ENCODE data around the gene PDGFRB. TPM values are rescaled to one million over a fixed set of nuclear protein-coding genes. Genes with fewer than 3 reads are reported as not detected.

PDGFRB gene
- polyA plus RNA-seq, 1 experiment: 118 TPM

DNA sequence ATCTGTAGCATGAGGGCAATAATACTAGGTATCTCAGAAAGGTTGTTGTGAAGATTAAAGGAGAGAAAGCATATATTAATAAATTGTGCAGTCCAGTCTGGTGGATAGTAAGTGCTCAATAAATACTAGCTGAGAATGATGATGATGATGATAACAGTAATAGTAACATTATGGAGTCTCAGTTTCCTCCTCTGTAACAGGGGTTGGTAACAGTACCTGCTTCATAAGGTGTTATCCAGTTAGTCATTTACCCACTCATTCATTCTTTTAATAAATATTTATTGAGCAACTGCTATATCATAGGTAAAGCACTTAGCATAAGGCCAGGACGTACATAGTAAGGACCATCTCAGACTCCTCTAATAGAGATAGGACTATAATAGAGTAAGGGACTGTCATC lies 41.8 kb upstream of the PDGFRB start:
- no peak overlapping the region for H3K27ac ChIP-seq (ENCODE audit: low read depth, low read length)
- TF ChIP-seq, protein P1, sequence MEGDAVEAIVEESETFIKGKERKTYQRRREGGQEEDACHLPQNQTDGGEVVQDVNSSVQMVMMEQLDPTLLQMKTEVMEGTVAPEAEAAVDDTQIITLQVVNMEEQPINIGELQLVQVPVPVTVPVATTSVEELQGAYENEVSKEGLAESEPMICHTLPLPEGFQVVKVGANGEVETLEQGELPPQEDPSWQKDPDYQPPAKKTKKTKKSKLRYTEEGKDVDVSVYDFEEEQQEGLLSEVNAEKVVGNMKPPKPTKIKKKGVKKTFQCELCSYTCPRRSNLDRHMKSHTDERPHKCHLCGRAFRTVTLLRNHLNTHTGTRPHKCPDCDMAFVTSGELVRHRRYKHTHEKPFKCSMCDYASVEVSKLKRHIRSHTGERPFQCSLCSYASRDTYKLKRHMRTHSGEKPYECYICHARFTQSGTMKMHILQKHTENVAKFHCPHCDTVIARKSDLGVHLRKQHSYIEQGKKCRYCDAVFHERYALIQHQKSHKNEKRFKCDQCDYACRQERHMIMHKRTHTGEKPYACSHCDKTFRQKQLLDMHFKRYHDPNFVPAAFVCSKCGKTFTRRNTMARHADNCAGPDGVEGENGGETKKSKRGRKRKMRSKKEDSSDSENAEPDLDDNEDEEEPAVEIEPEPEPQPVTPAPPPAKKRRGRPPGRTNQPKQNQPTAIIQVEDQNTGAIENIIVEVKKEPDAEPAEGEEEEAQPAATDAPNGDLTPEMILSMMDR (IDR thresholded peaks at IDR 0.05; ENCODE audit: low read depth, low read length): no peak
- POLR2A ChIA-PET: no interaction called here
- peaks cover 4% of the 10 kb centered on the region; the same call in 1 of the 2 replicates for H3K9me3 ChIP-seq (ENCODE audit: control insufficient read depth, insufficient read depth, low read length)
- DNase-seq (ENCODE audit: low read depth, low spot score): no peak
- H3K27me3 ChIP-seq (ENCODE audit: control insufficient read depth, insufficient read depth, low read length): peaks cover 39% of the 10 kb centered on the region
- CTCF ChIA-PET: no interaction called here
- H3K4me3 ChIP-seq (ENCODE audit: low read depth, low read length): no peak overlapping the region

DNA sequence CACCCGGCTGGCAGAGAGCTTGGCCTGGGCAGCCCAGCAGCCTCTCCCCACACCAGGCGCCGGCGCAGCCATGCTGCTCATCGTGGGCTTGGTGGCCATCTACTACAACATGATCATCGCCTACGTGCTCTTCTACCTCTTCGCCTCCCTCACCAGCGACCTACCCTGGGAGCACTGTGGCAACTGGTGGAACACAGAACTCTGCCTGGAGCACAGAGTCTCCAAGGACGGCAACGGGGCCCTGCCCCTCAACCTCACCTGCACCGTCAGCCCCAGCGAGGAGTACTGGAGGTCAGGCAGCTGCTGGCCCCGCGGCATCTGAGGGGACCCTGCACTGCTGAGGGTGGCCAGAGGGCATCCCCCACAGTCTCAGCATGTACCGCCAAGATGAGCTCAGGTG lies 41.3 kb upstream of the PDGFRB start:
- no peak overlapping the region for H3K27ac ChIP-seq (ENCODE audit: low read depth, low read length)
- peaks cover 44% of the 10 kb centered on the region for H3K27me3 ChIP-seq (ENCODE audit: control insufficient read depth, insufficient read depth, low read length)
- no peak overlapping the region for H3K4me3 ChIP-seq (ENCODE audit: low read depth, low read length)
- DNase-seq (ENCODE audit: low read depth, low spot score): no peak
- ChIA-PET CTCF (no interaction called here), POLR2A (no interaction called here)
- H3K9me3 ChIP-seq (ENCODE audit: control insufficient read depth, insufficient read depth, low read length): peaks cover 4% of the 10 kb centered on the region; the same call in 1 of the 2 replicates
- TF ChIP-seq, protein P1 (IDR thresholded peaks at IDR 0.05; ENCODE audit: low read depth, low read length): no peak

DNA sequence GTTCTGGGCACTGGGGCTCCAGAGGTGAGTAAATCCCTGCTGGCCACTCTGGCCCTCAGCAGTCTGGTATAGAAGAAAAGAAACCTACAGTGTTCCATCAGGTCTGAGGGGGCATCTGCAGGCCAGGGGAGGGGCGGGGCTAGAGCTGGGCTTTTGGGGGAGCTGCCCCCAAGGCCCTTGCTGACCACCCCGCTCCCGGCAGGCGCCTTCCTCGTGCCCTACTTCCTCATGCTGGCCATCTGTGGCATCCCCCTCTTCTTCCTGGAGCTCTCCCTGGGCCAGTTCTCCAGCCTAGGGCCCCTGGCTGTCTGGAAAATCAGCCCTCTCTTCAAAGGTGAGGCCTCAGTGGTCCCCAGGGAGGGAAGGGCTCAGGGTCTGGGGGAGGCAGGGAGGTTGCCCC lies 40.9 kb upstream of the PDGFRB start:
- DNase-seq (ENCODE audit: low read depth, low spot score): no peak
- Histone ChIP-seq H3K9me3 (ENCODE audit: control insufficient read depth, insufficient read depth, low read length) (peaks cover 4% of the 10 kb centered on the region; the same call in 1 of the 2 replicates), H3K27me3 (ENCODE audit: control insufficient read depth, insufficient read depth, low read length) (peaks cover 47% of the 10 kb centered on the region), H3K27ac (ENCODE audit: low read depth, low read length) (no peak overlapping the region), H3K4me3 (ENCODE audit: low read depth, low read length) (no peak overlapping the region)
- TF ChIP-seq, protein P1 (IDR thresholded peaks at IDR 0.05; ENCODE audit: low read depth, low read length): no peak
- ChIA-PET CTCF (no interaction called here), POLR2A (no interaction called here)

DNA sequence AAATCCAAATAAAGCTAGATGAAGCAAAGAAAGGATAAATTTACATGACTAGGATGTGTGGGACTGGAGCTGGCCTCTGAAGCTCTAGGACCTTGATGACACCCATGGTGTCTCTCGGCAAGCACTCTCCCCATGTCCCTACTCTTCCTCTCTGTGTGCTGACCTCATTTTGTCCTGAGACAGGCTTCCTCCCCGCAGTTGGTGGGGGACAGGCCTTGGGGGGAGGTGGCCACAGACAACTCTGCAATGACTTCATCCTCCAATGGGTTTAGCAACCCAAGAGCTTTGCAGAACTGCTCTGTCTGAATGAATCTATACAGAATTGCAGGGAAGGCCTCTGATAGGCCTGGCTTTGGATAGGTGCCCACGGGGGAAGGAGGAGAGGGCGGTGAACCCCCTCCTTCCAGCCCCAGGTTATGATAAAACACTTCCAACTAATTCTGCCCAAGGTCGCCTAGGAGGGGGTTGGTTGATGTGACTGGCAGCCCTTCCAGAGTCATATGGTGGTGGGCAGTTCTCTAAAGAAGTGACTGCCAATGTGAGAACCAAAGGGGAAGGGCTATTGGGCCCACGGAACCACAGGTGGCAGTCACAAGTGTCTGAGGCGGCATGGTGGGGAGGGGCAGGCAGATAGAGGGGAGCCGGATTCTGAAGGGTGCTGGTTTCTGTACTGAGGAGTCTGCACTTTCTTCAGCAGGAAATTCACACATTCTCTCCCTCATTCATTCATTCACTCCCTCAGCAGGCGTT lies 40.3 kb upstream of the PDGFRB start:
- CTCF ChIA-PET: interaction anchor here (1.2 kb wide), 1 partner anchor 23 kb away, joined by 3 read pairs; no protein-coding TSS in a partner anchor
- no peak for DNase-seq (ENCODE audit: low read depth, low spot score)
- Histone ChIP-seq H3K27me3 (ENCODE audit: control insufficient read depth, insufficient read depth, low read length) (peaks cover 50% of the 10 kb centered on the region), H3K27ac (ENCODE audit: low read depth, low read length) (no peak overlapping the region), H3K4me3 (ENCODE audit: low read depth, low read length) (no peak overlapping the region), H3K9me3 (ENCODE audit: control insufficient read depth, insufficient read depth, low read length) (peaks cover 4% of the 10 kb centered on the region; the same call in 1 of the 2 replicates)
- POLR2A ChIA-PET: interaction anchor here (1.3 kb wide), 1 partner anchor 19 kb away, joined by 4 read pairs; no protein-coding TSS in a partner anchor
- TF ChIP-seq, protein P1 (IDR thresholded peaks at IDR 0.05; ENCODE audit: low read depth, low read length): no peak

DNA sequence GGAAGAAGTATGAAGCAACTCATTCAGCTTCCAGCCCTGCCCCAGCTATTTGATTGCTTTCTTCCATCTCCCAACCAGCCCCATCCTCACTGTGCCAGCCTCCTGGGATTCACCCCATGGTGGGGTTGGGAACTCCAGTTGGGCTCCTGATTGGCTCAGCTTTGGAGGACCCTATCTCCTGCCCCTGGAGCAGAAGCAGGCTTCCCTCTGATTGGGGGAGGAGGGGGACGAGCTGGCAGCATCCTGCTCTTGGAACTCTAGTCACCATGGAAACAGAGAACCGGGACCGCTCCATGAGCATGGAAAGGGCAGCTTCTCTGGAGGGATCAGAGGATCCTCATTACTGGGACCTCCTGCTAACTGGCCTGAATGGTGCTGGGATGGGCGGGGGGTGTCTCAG lies 36.8 kb upstream of the PDGFRB start:
- Histone ChIP-seq H3K27me3 (ENCODE audit: control insufficient read depth, insufficient read depth, low read length) (peaks cover 63% of the 10 kb centered on the region), H3K9me3 (ENCODE audit: control insufficient read depth, insufficient read depth, low read length) (peaks cover 4% of the 10 kb centered on the region; the same call in 1 of the 2 replicates), H3K4me3 (ENCODE audit: low read depth, low read length) (no peak overlapping the region), H3K27ac (ENCODE audit: low read depth, low read length) (no peak overlapping the region)
- CTCF ChIA-PET: interaction anchor here (2.4 kb wide), 1 partner anchor 17 kb away, joined by 6 read pairs; no protein-coding TSS in a partner anchor
- TF ChIP-seq, protein P1 (IDR thresholded peaks at IDR 0.05; ENCODE audit: low read depth, low read length): no peak
- no peak for DNase-seq (ENCODE audit: low read depth, low spot score)
- POLR2A ChIA-PET: no interaction called here

Data from AG04450 (cell line).